HG02588 (cell line): ENCODE measurements around the gene RALY.

ENCODE experiments used
- ATAC-seq: cut with Tn5 transposase; IDR thresholded peaks from one replicate; pipeline ENCODE4 v1.9.1; 2021; ENCODE audit warnings: mild to moderate bottlenecking, moderate library complexity; ENCODE audit not compliant: unreplicated experiment

RALY gene

DNA sequence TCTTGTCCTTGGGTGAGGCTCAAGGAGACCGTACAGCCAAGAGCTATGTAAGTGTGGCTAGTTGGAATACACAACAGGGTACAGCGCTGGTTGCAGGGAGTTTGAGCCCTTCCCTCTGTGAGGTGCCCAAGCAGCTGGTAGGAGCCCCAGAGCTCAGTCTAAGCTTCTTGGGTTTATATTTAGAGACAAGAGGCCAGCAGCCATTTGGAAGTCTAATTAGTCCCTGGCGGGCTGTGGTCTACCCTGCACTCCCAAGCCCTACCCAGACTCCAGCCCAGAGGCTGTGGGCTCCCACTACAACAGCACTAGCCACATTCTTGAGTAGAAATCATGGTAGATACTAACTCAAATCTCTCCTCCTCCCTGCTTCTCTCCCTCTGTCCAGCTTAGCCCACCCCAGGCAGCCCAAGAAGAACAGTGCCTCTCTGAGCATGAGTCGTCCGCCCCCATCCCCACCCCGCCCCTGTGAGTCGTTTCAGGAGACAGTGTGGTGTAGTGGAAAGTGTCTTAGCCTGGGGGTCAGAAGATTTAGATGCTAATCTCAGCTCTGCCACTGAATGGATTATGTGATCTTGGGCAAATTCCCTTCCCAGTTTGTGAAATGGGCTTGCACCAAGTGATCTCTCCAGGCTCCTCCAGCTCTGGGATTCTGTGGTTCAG is 80.5 kb downstream of the RALY start:
- no peak for ATAC-seq

DNA sequence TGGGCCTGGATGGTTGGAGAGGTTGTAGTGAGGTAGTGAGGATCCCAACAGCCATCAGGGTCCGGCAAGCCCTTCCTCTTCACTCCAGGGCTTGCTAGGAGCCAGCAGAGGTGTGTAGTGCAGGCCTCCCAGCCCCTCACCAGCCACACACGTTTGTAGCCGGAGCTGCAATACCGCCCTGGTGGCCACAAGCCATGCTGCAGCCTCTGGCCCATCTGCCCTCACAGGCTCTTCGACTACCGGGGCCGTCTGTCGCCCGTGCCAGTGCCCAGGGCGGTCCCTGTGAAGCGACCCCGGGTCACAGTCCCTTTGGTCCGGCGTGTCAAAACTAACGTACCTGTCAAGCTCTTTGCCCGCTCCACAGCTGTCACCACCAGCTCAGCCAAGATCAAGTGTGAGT is 81.9 kb downstream of the RALY start:
- no peak for ATAC-seq

- ATAC-seq = no peak
Observed at GRCh38 chr20:34076952-34077351, 83.2 kb downstream of the RALY start.

DNA sequence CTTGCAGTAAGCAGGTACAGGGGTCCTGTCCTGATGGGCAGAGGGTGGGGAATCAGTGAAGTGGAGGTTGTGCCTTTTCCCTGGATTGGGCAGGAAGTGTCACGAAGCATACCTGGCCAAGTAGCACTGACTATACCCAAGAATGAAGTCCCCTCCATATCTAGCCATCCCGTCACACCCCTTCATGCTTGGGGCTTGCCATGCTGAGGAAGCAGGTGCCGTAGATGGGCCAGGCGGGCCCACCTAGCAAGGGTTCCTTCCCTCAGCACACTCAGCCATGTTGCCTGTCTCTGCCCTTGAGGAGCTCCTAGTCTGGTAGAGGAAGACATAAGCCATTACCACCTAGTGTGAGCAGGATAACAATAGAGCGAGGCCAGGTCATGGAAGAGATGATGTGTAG is 84.8 kb downstream of the RALY start:
- no peak for ATAC-seq

DNA sequence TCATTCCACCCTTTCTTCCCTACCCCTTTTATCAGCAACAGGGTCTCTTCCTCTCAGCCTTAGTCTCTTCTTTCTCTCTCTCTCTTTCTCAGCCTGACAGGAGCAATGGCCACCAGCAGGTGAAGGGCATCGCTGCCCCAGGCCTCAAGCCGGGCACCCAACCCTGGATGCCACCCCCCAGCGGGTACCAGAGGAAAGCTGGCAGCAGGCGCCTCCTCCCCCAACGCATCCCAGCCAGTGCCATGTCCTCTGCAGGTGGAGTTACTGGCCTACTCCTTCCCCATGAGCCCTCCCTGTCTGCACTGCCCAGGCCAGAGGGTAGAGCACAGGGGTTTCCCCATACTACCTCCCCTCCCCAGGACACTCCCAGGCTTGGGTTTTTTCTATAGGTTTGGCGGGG is 86.1 kb downstream of the RALY start:
- no peak for ATAC-seq

- no peak for ATAC-seq
Observed at GRCh38 chr20:34082232-34082887, 88.6 kb downstream of the RALY start.

- ATAC-seq = no peak
Observed at GRCh38 chr20:34083137-34083536, 89.4 kb downstream of the RALY start.

DNA sequence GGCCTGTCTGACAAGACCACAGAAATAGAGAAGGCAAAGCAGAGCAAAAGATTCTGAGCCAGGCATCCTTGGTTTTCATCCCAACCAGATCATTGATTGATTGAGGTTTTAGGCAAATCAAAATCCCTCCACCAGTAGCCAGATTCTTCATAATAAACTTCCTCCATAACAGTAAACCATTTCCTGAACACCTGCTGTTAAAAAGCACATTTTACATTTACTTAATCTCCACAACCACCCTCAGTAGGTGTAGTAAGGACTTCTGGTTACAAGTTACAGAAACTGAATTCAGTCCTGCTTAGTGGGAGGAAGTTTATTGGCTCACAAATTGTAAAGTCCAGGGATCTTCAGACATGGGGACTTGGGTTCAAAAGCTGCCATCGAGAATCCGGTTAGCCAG is 90.1 kb downstream of the RALY start:
- ATAC-seq = no peak

DNA sequence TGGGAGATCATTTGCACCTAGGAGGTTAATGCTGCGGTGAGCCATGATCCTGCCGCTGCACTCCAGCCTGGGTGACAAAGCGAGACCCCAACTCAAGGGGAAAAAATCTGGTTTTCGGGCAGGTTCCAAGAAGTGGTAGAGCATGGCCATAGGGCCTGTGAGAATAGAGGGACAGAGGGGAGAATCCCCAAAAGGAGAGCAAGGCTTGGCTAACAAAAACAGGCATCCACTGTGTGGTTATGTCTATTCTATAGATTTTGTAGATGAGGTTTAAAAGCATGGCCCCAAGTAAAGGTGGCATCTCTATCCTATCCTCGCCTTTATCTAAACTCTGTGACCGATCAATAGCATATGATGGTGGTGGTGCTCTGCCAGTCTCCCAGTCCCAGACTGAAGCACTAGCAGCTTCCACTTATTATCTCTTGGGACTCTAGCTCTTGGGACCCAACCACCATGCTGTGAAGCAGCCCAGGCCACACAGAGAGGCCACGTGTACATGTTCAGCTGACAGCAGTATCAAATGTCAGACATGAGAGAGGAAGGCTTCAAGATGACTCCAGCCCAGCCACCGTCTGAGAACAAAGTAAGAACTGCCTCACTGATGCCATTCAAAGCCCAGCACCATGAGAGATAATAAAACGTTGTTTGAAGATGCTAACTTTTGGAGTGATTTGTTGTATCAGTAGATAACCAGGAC is 90.7 kb downstream of the RALY start:
- no peak for ATAC-seq

- ATAC-seq = no peak
Observed at GRCh38 chr20:34085544-34086040, 91.9 kb downstream of the RALY start.

DNA sequence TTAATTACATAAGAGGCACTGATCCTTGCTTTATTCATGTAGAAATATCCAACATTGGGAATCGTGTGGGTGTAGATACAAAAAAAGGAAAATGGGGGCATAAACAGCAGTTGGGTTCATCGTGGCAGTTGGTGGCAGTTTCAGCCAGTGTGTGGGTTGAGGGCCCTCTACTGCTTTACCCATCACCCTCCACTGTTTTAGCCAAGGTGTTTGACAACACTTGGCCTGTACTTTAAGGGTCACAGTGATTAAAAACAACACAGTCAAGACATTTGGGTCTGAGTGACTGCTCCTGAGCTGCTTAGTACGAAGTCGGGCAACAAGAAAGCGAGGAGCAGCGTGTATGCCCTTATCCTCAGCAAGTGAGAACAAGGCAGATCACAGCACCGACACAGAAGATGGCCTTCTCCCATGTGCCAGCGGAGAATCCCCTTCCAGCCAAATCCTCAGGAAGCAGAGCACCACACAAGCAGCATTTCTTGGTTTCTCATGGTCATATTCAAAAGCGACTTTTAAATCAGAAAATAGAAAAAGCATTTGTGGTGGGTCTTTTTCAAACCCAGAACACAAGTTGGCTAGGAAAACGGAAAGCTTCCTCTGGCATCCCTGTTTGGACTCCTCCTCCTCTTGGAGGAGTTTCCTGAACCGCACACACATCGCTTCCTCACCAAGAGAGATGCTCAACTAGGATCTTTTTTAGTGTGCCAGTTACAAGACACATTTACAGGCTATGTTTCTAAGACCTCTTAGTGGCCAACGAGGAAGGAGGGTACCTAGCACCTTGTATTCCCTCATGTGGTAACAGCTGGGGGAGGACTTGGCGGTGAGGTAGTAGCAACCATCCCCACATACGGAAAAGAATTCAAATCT is 94.8 kb downstream of the RALY start:
- no peak for ATAC-seq

- ATAC-seq = no peak
Observed at GRCh38 chr20:34089175-34089479, 95.4 kb downstream of the RALY start.

- ATAC-seq = no peak
Observed at GRCh38 chr20:34089655-34090345, 96.1 kb downstream of the RALY start.

DNA sequence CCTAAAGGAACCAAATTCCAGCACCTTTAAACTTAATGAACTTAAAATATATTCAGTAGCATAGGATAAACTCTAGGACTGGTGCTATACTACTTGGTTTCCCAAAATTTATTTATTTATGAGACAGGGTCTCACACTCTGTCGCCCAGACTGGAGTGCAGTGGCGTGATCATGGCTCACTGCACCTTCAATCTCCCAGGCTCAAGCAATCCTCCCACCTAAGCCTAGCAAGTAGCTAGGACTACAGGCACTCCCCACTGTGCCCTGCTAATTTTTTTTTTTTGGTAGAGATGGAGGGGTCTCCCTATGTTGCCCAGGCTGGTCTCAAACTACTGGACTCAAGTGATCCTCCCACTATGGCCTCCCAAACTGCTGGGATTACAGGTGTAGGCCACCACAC is 96.9 kb downstream of the RALY start:
- ATAC-seq = no peak

GRCh38 chr20:34091637-34092200 is 98.0 kb downstream of the RALY start:
- no peak for ATAC-seq

DNA sequence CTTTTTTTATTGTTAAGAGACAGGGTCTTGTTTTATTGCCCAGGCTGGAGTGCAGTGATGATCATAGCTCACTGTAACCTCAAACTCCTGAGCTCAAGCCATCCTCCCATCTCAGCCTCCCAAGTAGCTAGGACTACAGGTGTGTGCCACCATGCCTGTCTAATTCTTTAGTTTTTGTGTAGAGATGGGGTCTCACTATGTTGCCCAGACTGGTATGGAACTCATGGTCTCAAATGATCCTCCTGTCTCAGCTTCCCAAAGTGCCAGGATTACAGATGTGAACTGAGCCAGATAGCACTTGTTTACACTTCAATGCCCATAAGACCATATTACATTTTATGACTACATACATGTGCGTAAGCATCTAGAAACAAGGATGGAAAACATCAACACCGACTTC is 100.2 kb downstream of the RALY start:
- no peak for ATAC-seq

DNA sequence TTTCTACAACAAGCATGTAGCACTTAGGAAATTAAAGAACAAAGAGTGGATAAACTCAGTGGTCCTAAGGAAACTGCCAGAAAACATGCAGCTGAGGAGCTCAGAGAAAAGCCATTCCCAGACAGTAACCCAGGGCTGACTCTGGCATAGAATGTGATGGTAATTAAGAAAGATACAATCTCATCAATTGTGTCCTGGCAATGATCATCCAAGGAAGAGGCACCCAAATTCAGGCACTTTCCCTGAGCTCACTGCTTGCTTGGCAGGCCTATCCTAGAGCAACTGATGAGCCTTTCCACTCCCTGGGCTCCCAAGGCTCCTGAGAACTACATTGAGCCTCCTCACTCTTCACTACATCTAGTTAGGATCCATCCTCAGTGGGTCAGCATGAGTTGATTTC is 102.1 kb downstream of the RALY start:
- no peak for ATAC-seq

GRCh38 chr20:34096699-34097444 is 103.2 kb downstream of the RALY start:
- no peak for ATAC-seq

DNA sequence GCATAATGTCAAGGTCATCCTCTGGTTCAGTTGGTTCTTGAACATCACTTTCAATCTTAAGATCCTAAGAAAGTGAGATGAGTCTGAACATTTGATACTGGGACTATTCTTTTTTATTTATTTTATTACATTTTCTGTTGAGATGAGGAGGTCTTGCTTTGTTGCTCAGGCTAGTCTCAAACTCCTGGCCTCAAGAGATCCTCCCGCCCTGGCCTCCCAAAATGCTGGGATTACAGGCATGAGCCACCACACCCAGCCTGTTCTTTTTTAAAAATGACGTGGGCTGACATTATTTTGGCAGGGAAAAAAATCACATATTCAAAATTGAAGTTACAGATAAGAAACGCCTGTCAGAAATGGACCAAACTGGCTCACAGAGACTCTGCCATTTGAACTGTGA is 104.9 kb downstream of the RALY start:
- no peak for ATAC-seq

DNA sequence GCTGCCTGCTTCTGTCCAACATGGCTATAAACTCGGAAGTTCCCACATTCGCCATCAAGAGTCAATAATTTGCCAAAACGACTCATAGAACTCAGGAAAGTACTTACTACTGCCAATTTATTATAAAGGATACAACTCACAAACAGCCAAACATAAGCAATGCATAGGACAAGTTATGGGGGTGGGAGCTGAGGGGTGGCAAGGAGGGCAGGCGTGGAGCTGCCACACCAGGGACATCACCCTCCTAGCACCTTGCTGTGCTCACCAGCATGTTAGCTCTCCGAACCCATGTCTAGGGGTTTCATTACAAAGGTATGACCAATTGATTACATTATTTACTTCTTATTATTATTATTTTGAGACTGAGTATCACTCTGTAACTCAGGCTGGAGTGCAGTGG is 106.0 kb downstream of the RALY start:
- ATAC-seq = no peak
